Activated T-cell treated with anti-CD3 and anti-CD28 coated beads, Interleukin-2, amount 50 U/mL, for 4 hours (primary cell): ENCODE measurements around the gene WNT16. TPM values are rescaled to one million over a fixed set of nuclear protein-coding genes. Genes with fewer than 3 reads are reported as not detected.
A peak's percentile ranks its signal among the peaks of the same experiment; 100 is the strongest.

Source experiments
- ATAC-seq, 2 donors: fragments of 200-7000 bp; cut with Tn5 transposase; one replicate each; pipeline ENCODE4 v1.10.0; 2021
- DNase-seq: peaks from one replicate; pipeline ENCODE4 v3.0.0-alpha.2; 2020
- H3K27me3 Mint-ChIP-seq: one replicate; pipeline ENCODE4 v1.8.0; 2021; ENCODE audit warnings: low read depth, mixed read lengths
- H3K36me3 Mint-ChIP-seq: one replicate; pipeline ENCODE4 v1.8.0; 2022; ENCODE audit warnings: mixed read lengths; ENCODE audit not compliant: insufficient read depth
- H3K4me1 Mint-ChIP-seq: one replicate; pipeline ENCODE4 v1.8.0; 2021; ENCODE audit warnings: low read depth, mixed read lengths
- H3K4me3 Mint-ChIP-seq: one replicate; pipeline ENCODE4 v1.8.0; 2021; ENCODE audit warnings: mild to moderate bottlenecking, moderate library complexity, mixed read lengths
- H3K9me3 Mint-ChIP-seq: one replicate; pipeline ENCODE4 v1.8.0; 2021; ENCODE audit warnings: mixed read lengths
- total RNA-seq, 3 donors: library from RNA; stranded (reverse); gene quantifications; one replicate each; pipeline ENCODE4 v1.2.1, GENCODE V29; 2021

The WNT16 gene
- total RNA-seq, 3 donors from 2014 or later: 0.16 to 0.23 TPM; not detected in 1

DNA sequence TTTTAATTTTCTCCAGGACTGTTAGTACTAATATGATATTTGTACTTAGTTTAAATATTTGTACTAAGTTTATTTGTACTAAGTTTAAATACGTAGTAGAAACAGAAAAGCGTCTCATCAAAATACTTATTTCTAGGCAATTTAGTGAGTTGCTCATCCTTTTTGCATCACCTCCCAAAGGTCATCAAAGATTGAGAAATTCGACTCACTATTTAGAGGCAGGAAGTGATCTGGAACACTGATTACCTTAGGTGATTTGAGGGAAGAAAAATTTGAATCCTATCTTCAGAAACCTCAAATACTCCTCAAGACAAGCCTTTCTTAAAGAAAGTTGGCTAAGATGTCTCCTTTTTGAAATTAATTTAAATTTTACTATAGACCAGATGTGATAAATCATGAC is 14.5 kb downstream of the WNT16 start:
- Mint-ChIP-seq H3K4me3 (no peak overlapping the region), H3K27me3 (no peaks in the 10 kb centered on the region), H3K4me1 (no peaks in the 10 kb centered on the region), H3K9me3 (no peaks in the 10 kb centered on the region), H3K36me3 (peaks cover 25% of the 10 kb centered on the region)
- ATAC-seq (no peak), DNase-seq (no peak)

DNA sequence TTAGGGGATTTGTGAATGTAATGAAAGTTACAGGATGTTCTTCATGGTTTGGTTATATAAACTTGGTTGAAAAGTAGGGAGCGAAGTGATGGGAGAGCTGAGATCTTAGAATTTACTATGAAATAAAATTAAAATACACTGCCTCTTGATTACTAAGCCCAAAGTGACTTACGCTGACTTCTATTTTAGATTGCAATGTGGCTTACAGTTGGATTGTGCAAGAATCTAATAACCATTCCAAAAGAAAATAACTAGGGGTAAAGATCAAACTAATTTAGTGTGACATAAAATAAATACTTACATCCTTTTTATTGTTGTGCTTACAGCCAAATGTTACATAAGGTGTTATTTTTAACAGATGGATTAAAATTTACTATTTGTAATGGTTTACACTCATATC is 15.3 kb downstream of the WNT16 start:
- no peak overlapping the region for H3K4me3 Mint-ChIP-seq
- DNase-seq (no peak), ATAC-seq (no peak)
- peaks cover 22% of the 10 kb centered on the region for H3K36me3 Mint-ChIP-seq
- H3K9me3 Mint-ChIP-seq: no peaks in the 10 kb centered on the region
- H3K27me3 Mint-ChIP-seq: no peaks in the 10 kb centered on the region
- H3K4me1 Mint-ChIP-seq: no peaks in the 10 kb centered on the region

DNA sequence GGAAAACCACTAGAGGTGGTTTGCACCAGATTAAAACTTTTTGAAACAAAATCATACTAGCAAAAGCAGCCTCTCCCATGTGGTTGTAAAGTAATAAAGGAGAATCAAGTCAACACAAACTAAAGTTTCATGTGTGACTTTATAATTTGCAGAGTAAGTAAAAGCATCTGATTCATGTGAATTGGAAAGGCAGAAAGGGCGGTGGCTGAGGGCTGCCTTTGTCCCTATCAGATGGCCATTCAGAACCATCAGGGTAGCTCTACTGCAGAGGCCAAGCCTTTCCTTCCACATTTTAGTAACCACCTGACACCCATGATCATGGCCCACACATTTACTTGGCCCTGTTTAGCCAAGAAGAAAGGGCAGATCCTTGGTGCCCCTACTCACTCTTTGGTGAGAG is 15.7 kb downstream of the WNT16 start:
- ATAC-seq (no peak), DNase-seq (no peak)
- no peaks in the 10 kb centered on the region for H3K9me3 Mint-ChIP-seq
- H3K4me1 Mint-ChIP-seq: no peaks in the 10 kb centered on the region
- H3K36me3 Mint-ChIP-seq: peaks cover 19% of the 10 kb centered on the region
- H3K4me3 Mint-ChIP-seq: no peak overlapping the region
- no peaks in the 10 kb centered on the region for H3K27me3 Mint-ChIP-seq

DNA sequence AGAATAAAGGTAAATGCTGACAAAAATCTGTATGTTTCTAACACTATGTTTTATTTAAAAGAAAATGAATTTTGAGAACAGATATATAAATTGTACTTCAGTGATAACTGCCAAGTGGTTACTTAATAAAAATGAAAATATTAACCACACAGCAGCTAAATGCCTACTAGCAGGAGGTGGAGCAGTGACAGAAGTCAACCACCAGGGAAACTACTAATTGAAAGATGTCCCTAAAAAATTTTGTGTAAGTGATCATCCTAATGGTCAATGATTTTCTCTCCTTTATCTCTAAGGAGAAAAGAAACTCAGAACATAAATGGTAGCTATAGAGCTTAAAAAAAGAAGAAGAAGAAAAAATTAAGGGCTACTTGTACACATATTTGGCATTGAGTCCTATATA is 22.9 kb downstream of the WNT16 start:
- peaks cover 36% of the 10 kb centered on the region for H3K36me3 Mint-ChIP-seq
- no peak overlapping the region for H3K4me3 Mint-ChIP-seq
- DNase-seq: no peak
- no peaks in the 10 kb centered on the region for H3K4me1 Mint-ChIP-seq
- ATAC-seq: no peak
- H3K27me3 Mint-ChIP-seq: no peaks in the 10 kb centered on the region
- no peaks in the 10 kb centered on the region for H3K9me3 Mint-ChIP-seq

- Mint-ChIP-seq H3K9me3 (no peaks in the 10 kb centered on the region), H3K4me3 (no peak overlapping the region), H3K36me3 (peaks cover 36% of the 10 kb centered on the region), H3K27me3 (no peaks in the 10 kb centered on the region), H3K4me1 (no peaks in the 10 kb centered on the region)
- ATAC-seq: no peak
- no peak for DNase-seq
These were observed 23.5 kb downstream of the WNT16 start for GRCh38 chr7:121352323-121352722.

DNA sequence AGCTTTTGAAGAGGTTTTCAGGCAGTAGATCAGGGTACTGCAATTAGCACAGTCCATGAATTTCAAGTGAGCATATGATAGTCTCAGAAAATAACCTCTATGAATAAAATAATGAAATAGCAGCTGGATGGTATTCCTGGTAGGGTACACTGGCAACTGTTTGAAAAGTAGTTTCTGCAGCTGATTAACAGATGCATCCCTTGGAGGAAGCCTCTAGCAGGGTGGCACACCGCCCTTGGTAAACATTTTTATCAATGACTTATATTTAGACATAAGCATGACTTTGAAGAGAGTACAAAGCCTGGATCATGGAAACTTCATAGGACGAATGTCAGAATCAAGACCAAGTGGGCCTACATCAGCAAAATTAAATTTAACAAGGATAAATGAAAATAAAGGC is 26.8 kb downstream of the WNT16 start:
- ATAC-seq (no peak), DNase-seq (no peak)
- H3K9me3 Mint-ChIP-seq: no peaks in the 10 kb centered on the region
- no peaks in the 10 kb centered on the region for H3K27me3 Mint-ChIP-seq
- H3K36me3 Mint-ChIP-seq: peaks cover 42% of the 10 kb centered on the region
- H3K4me3 Mint-ChIP-seq: no peak overlapping the region
- no peaks in the 10 kb centered on the region for H3K4me1 Mint-ChIP-seq

DNA sequence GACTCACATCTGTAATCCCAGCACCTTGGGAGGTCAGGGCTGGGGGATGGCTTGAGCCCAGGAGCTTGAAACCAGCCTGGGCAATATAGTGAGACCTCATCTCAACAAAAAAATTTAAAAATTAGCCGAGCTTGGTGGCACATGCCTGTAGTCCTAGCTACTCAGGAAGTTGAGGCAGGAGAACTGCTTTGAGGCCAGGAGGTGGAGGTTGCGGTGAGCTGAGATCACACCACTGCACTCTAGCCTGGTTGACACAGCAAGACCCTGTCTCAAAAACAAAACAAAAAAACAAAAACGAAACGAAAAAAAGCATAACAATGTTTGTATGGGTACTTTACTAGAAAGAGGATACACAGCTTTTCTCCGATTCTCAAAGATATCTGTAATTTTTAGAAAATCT is 31.8 kb downstream of the WNT16 start:
- DNase-seq: no peak
- H3K27me3 Mint-ChIP-seq: no peaks in the 10 kb centered on the region
- H3K9me3 Mint-ChIP-seq: no peaks in the 10 kb centered on the region
- no peak for ATAC-seq
- H3K4me1 Mint-ChIP-seq: no peaks in the 10 kb centered on the region
- H3K36me3 Mint-ChIP-seq: peaks cover 32% of the 10 kb centered on the region
- no peak overlapping the region for H3K4me3 Mint-ChIP-seq

DNA sequence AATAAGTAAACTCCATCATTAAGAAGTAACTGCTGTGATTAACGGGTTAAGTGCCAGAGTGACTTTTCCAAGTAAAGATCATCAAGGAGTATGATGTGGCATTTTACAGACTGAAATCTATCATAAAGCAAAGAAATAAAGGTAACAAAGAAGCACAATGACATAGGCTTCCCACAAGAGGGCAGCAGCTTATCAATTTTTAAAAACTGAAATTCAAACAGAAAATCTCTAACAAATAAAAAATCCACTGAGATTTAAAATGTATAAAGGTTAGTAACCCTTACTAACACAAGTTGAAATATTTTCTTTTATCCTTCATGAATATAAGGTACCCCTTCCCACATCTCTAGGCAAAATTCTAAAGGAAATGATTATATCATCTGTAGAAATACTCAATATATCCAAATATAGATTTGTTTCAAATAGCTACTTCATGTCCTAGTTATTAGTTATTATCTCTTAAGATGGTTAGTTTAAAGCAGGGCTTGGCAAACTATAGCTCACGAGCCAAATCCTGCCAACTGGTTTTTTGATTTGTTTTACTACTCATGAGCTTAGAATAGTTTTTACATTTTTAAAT is 38.1 kb downstream of the WNT16 start:
- Mint-ChIP-seq H3K36me3 (peaks cover 25% of the 10 kb centered on the region), H3K4me3 (no peak overlapping the region), H3K4me1 (peaks cover 25% of the 10 kb centered on the region), H3K9me3 (no peaks in the 10 kb centered on the region), H3K27me3 (no peaks in the 10 kb centered on the region)
- no peak for ATAC-seq
- peak; percentile 8 for DNase-seq

- no peak for DNase-seq
- H3K9me3 Mint-ChIP-seq: no peaks in the 10 kb centered on the region
- H3K36me3 Mint-ChIP-seq: peaks cover 17% of the 10 kb centered on the region
- peak; percentile 16 to 37 for ATAC-seq
- no peaks in the 10 kb centered on the region for H3K27me3 Mint-ChIP-seq
- no peak overlapping the region for H3K4me3 Mint-ChIP-seq
- H3K4me1 Mint-ChIP-seq: peaks cover 36% of the 10 kb centered on the region
These were observed 40.7 kb downstream of the WNT16 start for GRCh38 chr7:121369462-121369861.

GRCh38 chr7:121371367-121371766 is 42.6 kb downstream of the WNT16 start:
- peaks cover 42% of the 10 kb centered on the region for H3K4me1 Mint-ChIP-seq
- no peak for ATAC-seq
- no peaks in the 10 kb centered on the region for H3K9me3 Mint-ChIP-seq
- no peak for DNase-seq
- peaks cover 24% of the 10 kb centered on the region for H3K36me3 Mint-ChIP-seq
- no peaks in the 10 kb centered on the region for H3K27me3 Mint-ChIP-seq
- no peak overlapping the region for H3K4me3 Mint-ChIP-seq

DNA sequence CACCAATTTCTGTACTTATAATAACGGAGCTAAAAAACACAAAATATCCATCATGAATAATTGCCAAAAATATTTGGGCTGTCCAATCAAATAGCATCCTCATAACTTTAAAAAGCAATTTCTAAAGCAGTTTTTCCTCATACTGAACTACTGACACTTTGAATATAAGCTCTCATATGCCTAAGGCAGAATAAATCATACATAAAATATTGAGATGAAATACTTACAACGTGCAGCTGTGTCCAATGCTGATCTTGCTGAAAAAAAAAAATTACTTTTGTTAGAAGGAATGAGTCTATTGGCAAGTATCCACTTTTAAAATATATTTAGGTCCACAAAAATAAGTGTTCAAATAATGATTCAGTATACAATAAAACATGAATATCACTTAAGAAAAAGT is 43.1 kb downstream of the WNT16 start:
- Mint-ChIP-seq H3K9me3 (no peaks in the 10 kb centered on the region), H3K36me3 (peaks cover 25% of the 10 kb centered on the region), H3K27me3 (no peaks in the 10 kb centered on the region), H3K4me3 (no peak overlapping the region), H3K4me1 (peaks cover 38% of the 10 kb centered on the region)
- DNase-seq (no peak), ATAC-seq (no peak)

DNA sequence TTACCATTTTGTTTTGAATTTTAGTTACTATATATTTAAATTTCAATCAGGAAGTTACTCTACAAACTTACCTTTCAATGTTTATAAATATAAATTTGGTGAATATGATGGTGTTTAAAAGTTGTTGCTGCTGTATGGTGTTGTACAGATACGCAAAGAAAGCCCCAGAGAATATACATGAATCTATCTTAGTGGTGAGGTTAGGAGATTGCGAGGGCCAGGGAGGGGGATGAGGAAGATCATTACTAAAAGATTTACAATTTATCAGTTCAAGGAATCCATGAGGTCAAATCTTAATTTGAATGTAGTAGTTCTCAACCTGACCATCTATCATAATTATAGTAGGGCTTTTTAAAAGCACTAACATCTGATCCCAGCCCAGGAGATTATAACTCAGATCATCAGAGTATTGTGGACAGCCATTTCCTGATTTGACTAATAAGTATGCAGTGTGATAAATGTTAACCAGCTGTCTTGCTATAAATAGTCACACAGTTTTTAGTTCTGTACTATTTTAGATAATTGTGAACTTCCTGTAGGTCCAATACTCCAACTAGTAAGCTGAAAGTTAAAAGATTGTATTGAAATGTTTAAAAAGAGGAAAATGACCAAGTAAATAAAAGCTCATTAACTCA is 43.7 kb downstream of the WNT16 start:
- Mint-ChIP-seq H3K4me3 (peak overlapping the region; percentile 7), H3K36me3 (peaks cover 28% of the 10 kb centered on the region), H3K27me3 (no peaks in the 10 kb centered on the region), H3K9me3 (no peaks in the 10 kb centered on the region), H3K4me1 (peaks cover 38% of the 10 kb centered on the region)
- ATAC-seq (peak; percentile 53 to 67), DNase-seq (no peak)

GRCh38 chr7:121373177-121373576 is 44.4 kb downstream of the WNT16 start:
- no peaks in the 10 kb centered on the region for H3K9me3 Mint-ChIP-seq
- no peak for ATAC-seq
- H3K27me3 Mint-ChIP-seq: no peaks in the 10 kb centered on the region
- H3K36me3 Mint-ChIP-seq: peaks cover 30% of the 10 kb centered on the region
- DNase-seq: no peak
- peaks cover 38% of the 10 kb centered on the region for H3K4me1 Mint-ChIP-seq
- no peak overlapping the region for H3K4me3 Mint-ChIP-seq

DNA sequence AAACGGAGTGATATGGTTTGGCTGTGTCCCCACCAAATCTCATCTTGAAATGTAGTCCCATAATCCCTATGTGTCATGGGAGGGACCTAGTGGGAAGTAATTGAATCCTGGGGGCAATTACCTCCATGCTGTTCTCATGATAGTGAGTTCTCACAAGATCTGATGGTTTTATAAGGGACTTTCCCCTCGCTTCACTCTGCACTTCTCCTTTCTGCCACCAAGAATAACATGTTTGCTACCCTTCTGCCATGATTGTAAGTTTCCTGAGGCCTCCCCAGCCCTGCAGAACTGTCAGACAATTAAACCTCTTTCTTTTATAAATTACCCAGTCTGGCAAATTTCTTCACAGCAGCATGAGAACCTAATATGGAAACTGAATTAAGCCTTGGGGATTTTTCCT is 48.2 kb downstream of the WNT16 start:
- H3K27me3 Mint-ChIP-seq: no peaks in the 10 kb centered on the region
- no peak for ATAC-seq
- peaks cover 28% of the 10 kb centered on the region for H3K4me1 Mint-ChIP-seq
- H3K4me3 Mint-ChIP-seq: no peak overlapping the region
- no peaks in the 10 kb centered on the region for H3K9me3 Mint-ChIP-seq
- peaks cover 29% of the 10 kb centered on the region for H3K36me3 Mint-ChIP-seq
- DNase-seq: no peak

GRCh38 chr7:121379930-121380329 is 51.1 kb downstream of the WNT16 start:
- no peaks in the 10 kb centered on the region for H3K9me3 Mint-ChIP-seq
- peaks cover 36% of the 10 kb centered on the region for H3K4me1 Mint-ChIP-seq
- DNase-seq (no peak), ATAC-seq (no peak)
- no peaks in the 10 kb centered on the region for H3K27me3 Mint-ChIP-seq
- peaks cover 30% of the 10 kb centered on the region for H3K36me3 Mint-ChIP-seq
- no peak overlapping the region for H3K4me3 Mint-ChIP-seq
